CD14-positive monocyte (primary cell): ENCODE results near the gene CARD11. TPM values are rescaled to one million over a fixed set of nuclear protein-coding genes. Genes with fewer than 3 reads are reported as not detected.
A peak's percentile ranks its signal among the peaks of the same experiment; 100 is the strongest.

Experiments
- DNase-seq, 3 donors: peaks; one replicate each; pipeline ENCODE4 v3.0.0-alpha.2; 2011 to 2022
- H2AFZ ChIP-seq: 2 replicates; pipeline ENCODE4 v1.6.0; 2012; ENCODE audit warnings: mild to moderate bottlenecking, low read depth, low read length, inconsistent platforms; ENCODE audit not compliant: insufficient read depth, poor library complexity, severe bottlenecking
- H3K27ac ChIP-seq, 2 donors: 1 replicate in 1 of 2; 2 replicates in 1 of 2; pipeline ENCODE4 v1.5.1; 2012 to 2013; ENCODE audit warnings: low read length in 2 of 2, control low read depth in 1 of 2, inconsistent platforms in 1 of 2, low read depth in 1 of 2, mild to moderate bottlenecking in 1 of 2
- H3K27me3 ChIP-seq, 2 donors: one replicate each; pipeline versions ENCODE4 v1.6.0 to v1.6.1; 2011 to 2013; ENCODE audit warnings: low read length in 2 of 2; ENCODE audit not compliant: control insufficient read depth in 2 of 2, insufficient read depth in 2 of 2
- H3K36me3 ChIP-seq, 2 donors: replicated peaks in 1 of 2; 1 replicate in 1 of 2; 2 replicates in 1 of 2; pipeline versions ENCODE4 v1.5.1 to v1.6.1; 2012 to 2013; ENCODE audit warnings: low read length in 2 of 2, control low read depth in 1 of 2, inconsistent platforms in 1 of 2, mild to moderate bottlenecking in 1 of 2; ENCODE audit not compliant: insufficient read depth in 2 of 2, control insufficient read depth in 1 of 2
- H3K4me1 ChIP-seq, 2 donors: 1 replicate in 1 of 2; 2 replicates in 1 of 2; pipeline versions ENCODE4 v1.5.1 to v1.6.1; 2012 to 2013; ENCODE audit warnings: low read length in 2 of 2, control low read depth in 1 of 2, inconsistent platforms in 1 of 2, mild to moderate bottlenecking in 1 of 2, moderate library complexity in 1 of 2; ENCODE audit not compliant: insufficient read depth in 2 of 2, control insufficient read depth in 1 of 2
- H3K4me2 ChIP-seq: replicated peaks from 2 replicates; pipeline ENCODE3; 2012; ENCODE audit warnings: low read length, moderate library complexity, mild to moderate bottlenecking; ENCODE audit not compliant: poor library complexity, severe bottlenecking; ENCODE audit errors: extremely low read depth
- H3K4me3 ChIP-seq, 3 experiments: fragments of 200-600 bp in 1 of 3; sonication (generic) in 1 of 3; replicated peaks in 1 of 3; 1 replicate in 2 of 3; 2 replicates in 1 of 3; pipeline ENCODE4 v1.5.1; 2011 to 2013; ENCODE audit warnings: low read length in 3 of 3, mild to moderate bottlenecking in 3 of 3, control low read depth in 2 of 3, low read depth in 2 of 3, inconsistent platforms in 1 of 3, moderate library complexity in 1 of 3
- H3K79me2 ChIP-seq: 2 replicates; pipeline ENCODE4 v1.6.0; 2012; ENCODE audit warnings: mild to moderate bottlenecking, control low read depth, inconsistent platforms, low read length, moderate library complexity; ENCODE audit not compliant: insufficient read depth
- H3K9ac ChIP-seq: 2 replicates; pipeline ENCODE4 v1.6.0; 2017; ENCODE audit warnings: low read length, mild to moderate bottlenecking; ENCODE audit not compliant: insufficient read depth, poor library complexity, severe bottlenecking
- H3K9me3 ChIP-seq, 2 donors: replicated peaks in 1 of 2; 1 replicate in 1 of 2; 2 replicates in 1 of 2; pipeline versions ENCODE4 v1.5.1 to v1.6.1; 2012 to 2013; ENCODE audit warnings: low read length in 2 of 2, control low read depth in 1 of 2; ENCODE audit not compliant: control insufficient read depth in 1 of 2, insufficient read depth in 1 of 2
- H4K20me1 ChIP-seq: 2 replicates; pipeline ENCODE4 v1.6.0; 2012; ENCODE audit warnings: mild to moderate bottlenecking, low read length, control low read depth, moderate library complexity; ENCODE audit not compliant: insufficient read depth
- H3K27ac Mint-ChIP-seq, 7 donors: one replicate each; pipeline ENCODE4 v1.8.0; 2020; ENCODE audit warnings: mild to moderate bottlenecking in 7 of 7, mixed read lengths in 7 of 7, moderate library complexity in 6 of 7, inconsistent platforms in 2 of 7
- H3K27me3 Mint-ChIP-seq, 3 donors: one replicate each; pipeline ENCODE4 v1.8.0; 2021 to 2022; ENCODE audit warnings: low read depth in 3 of 3, mild to moderate bottlenecking in 3 of 3, mixed read lengths in 3 of 3, moderate library complexity in 3 of 3, inconsistent platforms in 1 of 3
- H3K36me3 Mint-ChIP-seq, 2 donors: one replicate each; pipeline ENCODE4 v1.8.0; 2020; ENCODE audit warnings: mixed read lengths in 2 of 2, inconsistent platforms in 1 of 2, mild to moderate bottlenecking in 1 of 2
- H3K4me1 Mint-ChIP-seq: one replicate; pipeline ENCODE4 v1.8.0; 2020; ENCODE audit warnings: mild to moderate bottlenecking, mixed read lengths
- H3K4me3 Mint-ChIP-seq, 2 donors: one replicate each; pipeline ENCODE4 v1.8.0; 2020; ENCODE audit warnings: mild to moderate bottlenecking in 2 of 2, mixed read lengths in 2 of 2, moderate library complexity in 1 of 2
- H3K9me3 Mint-ChIP-seq, 7 donors: one replicate each; pipeline ENCODE4 v1.8.0; 2020 to 2022; ENCODE audit warnings: mixed read lengths in 7 of 7, mild to moderate bottlenecking in 6 of 7, moderate library complexity in 6 of 7, inconsistent platforms in 2 of 7
- CTCF ChIP-seq: fragments of 200-600 bp; IDR thresholded peaks from one replicate; pipeline ENCODE4 v1.8.0; 2022; ENCODE audit warnings: antibody characterized with exemption, mild to moderate bottlenecking
- WGBS: methylation state at CpG from one replicate; pipeline ENCODE4 v1.1.5; 2013; ENCODE audit warnings: missing lambda C conversion rate; ENCODE audit not compliant: insufficient coverage; 5-methylcytosine and 5-hydroxymethylcytosine counted together
- intact Hi-C, 2 donors: fragments of 100-400 bp; cut with micrococcal nuclease; formaldehyde crosslinking; loops; one replicate each; pipeline versions ENCODE4 v1.15.0 to v1.15.1; 2023
- polyA plus RNA-seq, 3 donors: library from polyadenylated mRNA; depleted of rRNA in 1 of 3; unstranded in 2 of 3; stranded (reverse) in 1 of 3; fragments of 300-500 nt in 2 of 3; fragments of >200 nt in 1 of 3; fragmentation: Illumina TruSeq in 2 of 3; gene quantifications; 1 replicate in 2 of 3; 2 replicates in 1 of 3; pipeline ENCODE4 v1.2.3, GENCODE V29; 2012 to 2021

The CARD11 gene
- polyA plus RNA-seq, 3 donors, result 0.04 to 0.17 TPM; not detected in 1

- no peak for DNase-seq
- H4K20me1 ChIP-seq, result no peaks in the 10 kb centered on the region
- WGBS, result 100% methylated on average over 2 of the region's 4 CpGs
- no peak overlapping the region for H3K4me3 Mint-ChIP-seq
- no peak overlapping the region for H3K9ac ChIP-seq
- H3K4me1 ChIP-seq, result peaks cover 28 to 33% of the 10 kb centered on the region in 2 donors
- H3K79me2 ChIP-seq, result no peaks in the 10 kb centered on the region
- H3K36me3 Mint-ChIP-seq, result peaks cover 0 to 2% of the 10 kb centered on the region in 2 donors
- H3K9me3 Mint-ChIP-seq, result peaks cover 0 to 3% (median 0%) of the 10 kb centered on the region in 7 donors
- TF ChIP-seq CTCF, result no peak
- H3K36me3 ChIP-seq, result no peaks in the 10 kb centered on the region
- no peaks in the 10 kb centered on the region for H3K9me3 ChIP-seq
- intact Hi-C loops, result no loop called here
- H2AFZ ChIP-seq, result no peak overlapping the region
- H3K4me3 ChIP-seq, result no peak overlapping the region
- H3K4me1 Mint-ChIP-seq, result peaks cover 36% of the 10 kb centered on the region
- no peaks in the 10 kb centered on the region for H3K27me3 ChIP-seq
- H3K4me2 ChIP-seq, result no peak overlapping the region
- peak overlapping the region in 1 of 7 donors; percentile 15 for H3K27ac Mint-ChIP-seq
- no peak overlapping the region for H3K27ac ChIP-seq
- H3K27me3 Mint-ChIP-seq, result peaks cover 4 to 23% (median 15%) of the 10 kb centered on the region in 3 donors
Measured at GRCh38 chr7:2955269-2955668, 88.4 kb downstream of the CARD11 start.

GRCh38 chr7:2954433-2954853, 89.2 kb downstream of the CARD11 start:
- Histone ChIP-seq H3K36me3 (no peaks in the 10 kb centered on the region), H2AFZ (no peak overlapping the region), H3K79me2 (no peaks in the 10 kb centered on the region), H4K20me1 (no peaks in the 10 kb centered on the region), H3K4me2 (no peak overlapping the region), H3K27ac (no peak overlapping the region), H3K9me3 (no peaks in the 10 kb centered on the region), H3K4me1 (peaks cover 31 to 37% of the 10 kb centered on the region in 2 donors), H3K27me3 (no peaks in the 10 kb centered on the region), H3K9ac (no peak overlapping the region), H3K4me3 (no peak overlapping the region)
- 56% methylated on average over 11 of the region's 11 CpGs for WGBS
- peaks cover 0 to 2% of the 10 kb centered on the region in 2 donors for H3K36me3 Mint-ChIP-seq
- peak overlapping the region in 1 of 7 donors; percentile 8 for H3K27ac Mint-ChIP-seq
- no peak for TF ChIP-seq CTCF
- peak overlapping the region in 1 of 2 donors; percentile 26 for H3K4me3 Mint-ChIP-seq
- DNase-seq, result no peak
- intact Hi-C loops, result no loop called here
- H3K4me1 Mint-ChIP-seq, result peaks cover 39% of the 10 kb centered on the region
- no peaks in the 10 kb centered on the region for H3K9me3 Mint-ChIP-seq
- peaks cover 4 to 18% (median 13%) of the 10 kb centered on the region in 3 donors for H3K27me3 Mint-ChIP-seq
